MCF 10A (cell line): Measurements from ENCODE around the gene BCAT1. TPM values are rescaled to one million over a fixed set of nuclear protein-coding genes. Genes with fewer than 3 reads are reported as not detected.

ENCODE experiments used
- BruUV-seq: library from RNA; stranded (reverse); fragments of 400-500 nt; replicated peaks from 2 replicates; lab custom pipeline; 2021; lab: Mats Ljungman, UMichigan
- CTCF ChIA-PET: fragments of 300-600 bp; sonication (Branson Sonifier 250); formaldehyde crosslinking; extraction: SDS; loops from one replicate; lab custom pipeline; 2021; ENCODE audit warnings: antibody characterized with exemption, inconsistent platforms; lab: Yijun Ruan, JAX
- POLR2A ChIA-PET: fragments of 300-600, 350-650 bp; sonication (Branson Sonifier 250); formaldehyde crosslinking; extraction: SDS; loops from one replicate; lab custom pipeline; 2020; ENCODE audit warnings: antibody characterized with exemption, inconsistent platforms; lab: Yijun Ruan, JAX
- DNase-seq: peaks from one replicate; pipeline ENCODE4 v3.0.0-alpha.2; 2018; ENCODE audit not compliant: unreplicated experiment
- H3K27ac Mint-ChIP-seq: one replicate; pipeline ENCODE4 v1.8.0; 2022; ENCODE audit warnings: mild to moderate bottlenecking, low read depth, mixed read lengths; ENCODE audit not compliant: unreplicated experiment
- H3K27me3 Mint-ChIP-seq: one replicate; pipeline ENCODE4 v1.8.0; 2022; ENCODE audit warnings: mixed read lengths; ENCODE audit not compliant: insufficient read depth, unreplicated experiment
- H3K36me3 Mint-ChIP-seq: one replicate; pipeline ENCODE4 v1.8.0; 2022; ENCODE audit warnings: mild to moderate bottlenecking, moderate library complexity, mixed read lengths; ENCODE audit not compliant: insufficient read depth, unreplicated experiment
- H3K4me1 Mint-ChIP-seq: one replicate; pipeline ENCODE4 v1.8.0; 2022; ENCODE audit warnings: mixed read lengths; ENCODE audit not compliant: insufficient read depth, unreplicated experiment
- H3K4me3 Mint-ChIP-seq: one replicate; pipeline ENCODE4 v1.8.0; 2022; ENCODE audit warnings: mild to moderate bottlenecking, moderate library complexity, mixed read lengths; ENCODE audit not compliant: unreplicated experiment
- H3K9me3 Mint-ChIP-seq: one replicate; pipeline ENCODE4 v1.8.0; 2022; ENCODE audit warnings: mixed read lengths; ENCODE audit not compliant: unreplicated experiment
- CTCF ChIP-seq: fragments of 200-600 bp; IDR thresholded peaks from one replicate; pipeline ENCODE4 v1.8.0; 2022; ENCODE audit warnings: antibody characterized with exemption, mild to moderate bottlenecking; ENCODE audit not compliant: unreplicated experiment
- intact Hi-C: fragments of 100-400 bp; cut with micrococcal nuclease; formaldehyde crosslinking; loops from 2 replicates; pipeline ENCODE4 v1.14.1; 2022
- total RNA-seq: library from RNA; stranded (reverse); gene quantifications from 2 replicates; pipeline ENCODE4 v1.2.3, GENCODE V29; 2022

BCAT1 gene
- total RNA-seq, 1 experiment from 2014 or later: 0.12 TPM

DNA sequence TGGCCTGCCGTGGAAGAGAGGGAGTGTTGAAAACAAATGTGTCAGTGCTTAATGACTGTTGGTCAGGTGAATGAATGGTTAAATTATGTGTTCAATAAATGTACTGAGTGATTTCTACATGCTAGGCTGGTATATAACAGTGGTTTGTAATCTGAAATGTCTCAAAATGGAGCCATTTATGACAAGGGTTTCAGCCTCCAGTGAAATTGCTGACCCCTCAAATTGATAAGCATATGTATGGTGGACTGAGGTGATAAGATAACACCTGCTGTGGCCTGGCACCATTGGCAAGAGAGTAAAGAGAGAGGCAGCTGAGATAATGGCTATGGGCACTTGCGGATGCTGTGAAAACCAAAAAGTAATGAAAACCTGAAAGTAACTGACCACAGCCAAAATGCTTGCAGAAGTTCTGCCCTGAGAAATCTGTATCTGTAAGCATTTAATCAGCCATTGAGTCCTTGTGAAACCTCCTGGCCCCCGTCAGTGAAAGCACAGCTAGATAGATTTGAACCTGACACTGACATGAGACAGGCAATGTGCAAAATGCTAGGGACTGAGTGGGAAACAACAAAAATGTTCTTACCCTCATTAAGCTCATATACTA is 1.4 kb upstream of the BCAT1 start:
- Mint-ChIP-seq H3K27me3 (no peaks in the 10 kb centered on the region), H3K36me3 (no peaks in the 10 kb centered on the region), H3K27ac (no peak overlapping the region), H3K4me1 (peaks cover 7% of the 10 kb centered on the region), H3K4me3 (no peak overlapping the region), H3K9me3 (no peaks in the 10 kb centered on the region)
- CTCF ChIA-PET: interaction anchor here (1.5 kb wide), 1 partner anchor 99 kb away, joined by 4 read pairs; no protein-coding TSS in a partner anchor
- POLR2A ChIA-PET: interaction anchor here (0.6 to 0.7 kb wide), 2 partner anchors 9 to 11 kb away, joined by 3 to 4 read pairs; no protein-coding TSS in a partner anchor
- DNase-seq: no peak
- BruUV-seq: no TSS peak
- intact Hi-C loops: no loop called here
- TF ChIP-seq CTCF: no peak

GRCh38 chr12:24948420-24948756 is 513 bp downstream of the BCAT1 start:
- ChIA-PET POLR2A (no interaction called here), CTCF (interaction anchor here (0.8 kb wide), 1 partner anchor 12 kb away, joined by 4 read pairs; no protein-coding TSS in a partner anchor)
- H3K9me3 Mint-ChIP-seq: no peaks in the 10 kb centered on the region
- peaks cover 7% of the 10 kb centered on the region for H3K4me1 Mint-ChIP-seq
- DNase-seq: no peak
- no TSS peak for BruUV-seq
- intact Hi-C loops: no loop called here
- H3K27ac Mint-ChIP-seq: no peak overlapping the region
- H3K27me3 Mint-ChIP-seq: no peaks in the 10 kb centered on the region
- TF ChIP-seq CTCF: no peak
- H3K36me3 Mint-ChIP-seq: no peaks in the 10 kb centered on the region
- no peak overlapping the region for H3K4me3 Mint-ChIP-seq

DNA sequence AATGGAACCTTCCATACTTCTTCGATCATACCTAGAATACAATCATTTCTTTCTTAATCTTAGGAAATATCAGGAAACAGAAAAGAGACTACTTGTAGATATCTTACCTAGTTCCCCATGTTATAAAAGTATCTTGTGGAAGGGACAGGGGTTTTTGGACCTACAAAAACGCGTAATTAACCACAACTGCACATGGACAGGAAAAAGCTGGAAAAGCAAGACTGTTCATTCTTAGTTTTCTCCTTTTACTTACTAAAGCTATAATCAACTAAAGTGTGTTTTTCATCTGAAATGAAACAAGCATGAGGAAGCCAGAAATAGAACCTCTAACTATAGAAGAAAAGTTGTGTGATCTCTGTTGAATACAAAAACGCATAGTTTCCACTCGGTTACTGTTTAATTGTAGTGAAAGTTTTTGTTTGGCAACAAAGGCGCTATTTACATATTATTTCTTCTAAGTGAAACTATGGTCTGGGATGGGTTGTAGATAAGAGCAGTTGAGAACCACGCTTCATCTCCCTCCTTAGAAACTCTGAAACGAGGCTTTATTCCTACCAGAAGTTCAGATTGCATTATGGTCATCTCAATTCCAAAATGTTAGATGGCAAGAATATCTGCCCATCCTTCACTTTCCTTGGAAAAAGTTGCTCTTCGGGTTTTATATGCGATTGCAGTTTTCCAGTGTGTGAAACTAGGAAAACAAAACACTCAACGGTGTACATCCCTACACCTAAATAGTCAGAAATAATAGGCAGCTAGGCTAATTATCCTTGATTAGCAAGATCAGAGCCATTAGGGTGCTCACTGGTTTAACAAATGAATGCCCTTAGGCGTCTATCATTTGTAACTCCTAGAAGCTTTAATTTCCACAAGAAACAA is 1.1 kb downstream of the BCAT1 start:
- no TSS peak for BruUV-seq
- H3K4me3 Mint-ChIP-seq: no peak overlapping the region
- POLR2A ChIA-PET: no interaction called here

More for the DNA sequence above, 1.1 kb downstream of the BCAT1 start:
- Mint-ChIP-seq H3K36me3 (no peaks in the 10 kb centered on the region), H3K27me3 (no peaks in the 10 kb centered on the region), H3K4me1 (peaks cover 7% of the 10 kb centered on the region), H3K9me3 (no peaks in the 10 kb centered on the region), H3K27ac (no peak overlapping the region)
- no peak for TF ChIP-seq CTCF
- intact Hi-C loops: no loop called here
- CTCF ChIA-PET: interaction anchor here (0.8 kb wide), 1 partner anchor 13 kb away, joined by 4 read pairs; no protein-coding TSS in a partner anchor
- no peak for DNase-seq
